Activated CD8-positive, alpha-beta T cell treated with anti-CD3 and anti-CD28 coated beads for 36 hours (primary cell): ENCODE measurements around the gene HOXD3. TPM values are rescaled to one million over a fixed set of nuclear protein-coding genes. Genes with fewer than 3 reads are reported as not detected.

ENCODE experiments used
- ATAC-seq: fragments of 200-7000 bp; cut with Tn5 transposase; one replicate; pipeline ENCODE4 v1.10.0; 2021; ENCODE audit warnings: mild to moderate bottlenecking, moderate library complexity
- CTCF ChIA-PET: fragments of 350-600 bp; sonication (Branson Sonifier 250); formaldehyde crosslinking; loops from one replicate; lab custom pipeline; 2021; ENCODE audit warnings: antibody characterized with exemption; lab: Charles Lee
- POLR2A ChIA-PET: fragments of 350-600 bp; sonication (Branson Sonifier 250); formaldehyde crosslinking; loops from one replicate; lab custom pipeline; 2021; ENCODE audit warnings: antibody characterized with exemption; lab: Charles Lee
- DNase-seq: peaks from one replicate; pipeline ENCODE4 v3.0.0-alpha.2; 2020
- H3K27ac Mint-ChIP-seq: one replicate; pipeline ENCODE4 v1.8.0; 2021; ENCODE audit warnings: mild to moderate bottlenecking, mixed read lengths
- H3K27me3 Mint-ChIP-seq: one replicate; pipeline ENCODE4 v1.8.0; 2021; ENCODE audit warnings: mixed read lengths
- H3K36me3 Mint-ChIP-seq: one replicate; pipeline ENCODE4 v1.8.0; 2021; ENCODE audit warnings: low read depth, mixed read lengths
- H3K4me1 Mint-ChIP-seq: one replicate; pipeline ENCODE4 v1.8.0; 2021; ENCODE audit warnings: low read depth, mixed read lengths
- H3K4me3 Mint-ChIP-seq: one replicate; pipeline ENCODE4 v1.8.0; 2021; ENCODE audit warnings: mild to moderate bottlenecking, moderate library complexity, mixed read lengths
- H3K9me3 Mint-ChIP-seq: one replicate; pipeline ENCODE4 v1.8.0; 2021; ENCODE audit warnings: mixed read lengths
- CTCF ChIP-seq: fragments of 200-600 bp; IDR thresholded peaks from one replicate; pipeline ENCODE4 v1.8.0; 2022; ENCODE audit warnings: antibody characterized with exemption, mild to moderate bottlenecking
- intact Hi-C: fragments of 100-400 bp; cut with micrococcal nuclease; formaldehyde crosslinking; loops from one replicate; pipeline ENCODE4 v1.10.0; 2022
- total RNA-seq, 2 experiments: library from RNA; stranded (reverse); gene quantifications; one replicate each; pipeline ENCODE4 v1.2.3, GENCODE V29; 2021

The HOXD3 gene
- total RNA-seq, 2 experiments from 2014 or later = not detected

GRCh38 chr2:176178757-176179295 is 21.7 kb downstream of the HOXD3 start:
- ATAC-seq (no peak), DNase-seq (no peak)
- no peak overlapping the region for H3K27ac Mint-ChIP-seq
- peaks cover 9% of the 10 kb centered on the region for H3K4me1 Mint-ChIP-seq
- ChIA-PET POLR2A (no interaction called here), CTCF (interaction anchor here (1.2 to 2.5 kb wide), 2 partner anchors 9 to 52 kb away, joined by 3 to 6 read pairs; no protein-coding TSS in a partner anchor)
- TF ChIP-seq CTCF = no peak
- H3K36me3 Mint-ChIP-seq = no peaks in the 10 kb centered on the region
- no peaks in the 10 kb centered on the region for H3K9me3 Mint-ChIP-seq
- peaks cover 78% of the 10 kb centered on the region for H3K27me3 Mint-ChIP-seq
- intact Hi-C loops = no loop called here
- no peak overlapping the region for H3K4me3 Mint-ChIP-seq

GRCh38 chr2:176181551-176181950 is 24.4 kb downstream of the HOXD3 start:
- intact Hi-C loops = no loop called here
- no peak for DNase-seq
- Mint-ChIP-seq H3K27ac (no peak overlapping the region), H3K9me3 (no peaks in the 10 kb centered on the region), H3K4me1 (peaks cover 3% of the 10 kb centered on the region), H3K4me3 (no peak overlapping the region), H3K27me3 (peaks cover 69% of the 10 kb centered on the region), H3K36me3 (peaks cover 1% of the 10 kb centered on the region)
- ChIA-PET POLR2A (no interaction called here), CTCF (no interaction called here)
- TF ChIP-seq CTCF = no peak
- no peak for ATAC-seq

- TF ChIP-seq CTCF = no peak
- Mint-ChIP-seq H3K27ac (no peak overlapping the region), H3K27me3 (peaks cover 68% of the 10 kb centered on the region), H3K4me1 (peaks cover 8% of the 10 kb centered on the region), H3K36me3 (peaks cover 1% of the 10 kb centered on the region), H3K9me3 (no peaks in the 10 kb centered on the region), H3K4me3 (no peak overlapping the region)
- ChIA-PET CTCF (no interaction called here), POLR2A (no interaction called here)
- ATAC-seq = no peak
- DNase-seq = no peak
- intact Hi-C loops = no loop called here
Observed at GRCh38 chr2:176182671-176183070, 25.6 kb downstream of the HOXD3 start.

- intact Hi-C loops = no loop called here
- Mint-ChIP-seq H3K36me3 (peaks cover 1% of the 10 kb centered on the region), H3K4me1 (peaks cover 14% of the 10 kb centered on the region), H3K4me3 (no peak overlapping the region), H3K27ac (no peak overlapping the region), H3K9me3 (no peaks in the 10 kb centered on the region), H3K27me3 (peaks cover 65% of the 10 kb centered on the region)
- DNase-seq (no peak), ATAC-seq (no peak)
- CTCF ChIA-PET = no interaction called here
- POLR2A ChIA-PET = no interaction called here
- TF ChIP-seq CTCF = no peak
Observed at GRCh38 chr2:176184749-176185148, 27.6 kb downstream of the HOXD3 start.

- DNase-seq (no peak), ATAC-seq (no peak)
- TF ChIP-seq CTCF = no peak
- Mint-ChIP-seq H3K36me3 (peaks cover 1% of the 10 kb centered on the region), H3K4me3 (no peak overlapping the region), H3K27ac (no peak overlapping the region), H3K9me3 (no peaks in the 10 kb centered on the region), H3K4me1 (peaks cover 15% of the 10 kb centered on the region), H3K27me3 (peaks cover 63% of the 10 kb centered on the region)
- intact Hi-C loops = no loop called here
- ChIA-PET CTCF (interaction anchor here (1.9 kb wide), 1 partner anchor 269 kb away, joined by 5 read pairs; no protein-coding TSS in a partner anchor), POLR2A (no interaction called here)
Observed at GRCh38 chr2:176186024-176186423, 28.9 kb downstream of the HOXD3 start.
